Measurements from ENCODE around the gene ACOX1.

The ACOX1 gene

GRCh38 chr17:75978938-75979704 is at the start of gene ACOX1, which contains the start of gene TEN1:
Gene ACOX1, minus strand, starts transcription at chr17:75979166. Its CDS starts 93 bp downstream, at chr17:75979073.
Gene TEN1, plus strand, starts transcription at chr17:75979240. Its CDS starts 6,953 bp downstream, at chr17:75986193.
- DNase-seq: peak; percentile 95

GRCh38 chr17:76027159-76027839 is 48.3 kb upstream of the ACOX1 start, which contains the start of gene EVPL:
Gene EVPL, minus strand, starts transcription at chr17:76027306. Its CDS starts 108 bp downstream, at chr17:76027198.
- DNase-seq: no peak

GRCh38 chr17:76026714-76027158 is 47.8 kb upstream of the ACOX1 start:
- DNase-seq: no peak

- DNase-seq: no peak
Measured at GRCh38 chr17:76025294-76025693, 46.3 kb upstream of the ACOX1 start.

- no peak for DNase-seq
Measured at GRCh38 chr17:76024353-76024752, 45.4 kb upstream of the ACOX1 start.

GRCh38 chr17:76023900-76024237 is 44.9 kb upstream of the ACOX1 start:
- no peak for DNase-seq

- no peak for DNase-seq
Measured at GRCh38 chr17:76022973-76023899, 44.3 kb upstream of the ACOX1 start.

GRCh38 chr17:76022285-76022684 is 43.3 kb upstream of the ACOX1 start:
- DNase-seq: no peak

- no peak for DNase-seq
Measured at GRCh38 chr17:76019833-76020467, 41.0 kb upstream of the ACOX1 start.

GRCh38 chr17:76018801-76019200 is 39.8 kb upstream of the ACOX1 start:
- no peak for DNase-seq

- DNase-seq: no peak
Measured at GRCh38 chr17:76018340-76018680, 39.3 kb upstream of the ACOX1 start.

GRCh38 chr17:76017481-76018339 is 38.7 kb upstream of the ACOX1 start:
- DNase-seq: no peak

- no peak for DNase-seq
Measured at GRCh38 chr17:76014925-76015261, 35.9 kb upstream of the ACOX1 start.

GRCh38 chr17:76014100-76014924 is 35.3 kb upstream of the ACOX1 start:
- peak; percentile 88 for DNase-seq

GRCh38 chr17:76013377-76013932 is 34.5 kb upstream of the ACOX1 start:
- no peak for DNase-seq

- DNase-seq: no peak
Measured at GRCh38 chr17:76011951-76012350, 33.0 kb upstream of the ACOX1 start.

GRCh38 chr17:76009969-76010661 is 31.1 kb upstream of the ACOX1 start:
- DNase-seq: no peak

- no peak for DNase-seq
Measured at GRCh38 chr17:76009447-76009846, 30.5 kb upstream of the ACOX1 start.

- no peak for DNase-seq
Measured at GRCh38 chr17:76008630-76009425, 29.9 kb upstream of the ACOX1 start.

Measured in activated CD8-positive, alpha-beta memory T cell treated with anti-CD3 and anti-CD28 coated beads, Interleukin-2, amount 50 U/mL, for 48 hours (primary cell).